C4-2B (cell line): Measurements from ENCODE around the gene GUCA1A.

Experiments used
- CTCF ChIP-seq: fragments of 450-650 bp; conservative IDR thresholded peaks from 2 replicates; pipeline ENCODE4 v1.5.1; 2017; ENCODE audit warnings: mild to moderate bottlenecking
- ZFX ChIP-seq: fragments of 450-650 bp; IDR thresholded peaks from 2 replicates; pipeline ENCODE4 v1.6.1; 2017

- TF ChIP-seq CTCF (no peak), ZFX (no peak)
These were observed 8.1 kb upstream of the GUCA1A start for GRCh38 chr6:42165016-42165415.
